Stimulated activated CD4-positive, alpha-beta T cell treated with anti-CD3 and anti-CD28 coated beads, Interleukin-2, amount 100 ng/mL, for 24 hours (primary cell): ENCODE data around the gene MUL1.
"Not testable (repeated sequence)": the region's sequence is repeated elsewhere in the genome, so short reads cannot be mapped to it uniquely, and the experiment has no call there.

Experiments used
- DNase-seq, 2 donors: peaks; one replicate each; pipeline ENCODE4 v3.0.0-alpha.2; 2020

The MUL1 gene

GRCh38 chr1:20511518-20512428 lies 3.8 kb upstream of the MUL1 start:
- no peak for DNase-seq

GRCh38 chr1:20508411-20508771 lies 440 bp upstream of the MUL1 start:
- no peak for DNase-seq

GRCh38 chr1:20507248-20507563 lies 745 bp downstream of the MUL1 start:
- no peak for DNase-seq

GRCh38 chr1:20505488-20505887 lies 2.5 kb downstream of the MUL1 start:
- DNase-seq, result no peak

DNA sequence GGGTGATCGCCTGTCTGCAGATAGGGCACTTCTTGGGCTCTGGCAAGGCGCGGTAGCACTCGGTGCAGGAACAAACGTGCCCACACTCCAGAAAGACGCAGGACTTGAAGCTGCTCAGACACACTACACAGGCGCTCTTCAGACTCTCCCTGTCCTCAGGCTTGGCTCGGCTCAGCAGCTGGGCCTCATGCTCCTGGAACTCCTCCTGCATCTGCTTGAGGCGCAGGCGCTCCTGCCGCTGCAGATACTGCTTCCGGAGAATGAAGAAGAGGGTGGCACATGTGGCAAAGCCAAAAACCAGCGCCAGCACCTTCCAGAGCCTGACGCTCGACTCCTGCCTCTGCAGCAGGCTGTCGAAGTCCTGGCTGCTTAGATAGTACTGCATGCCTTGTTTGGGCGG lies 7.2 kb downstream of the MUL1 start:
- no peak for DNase-seq

DNA sequence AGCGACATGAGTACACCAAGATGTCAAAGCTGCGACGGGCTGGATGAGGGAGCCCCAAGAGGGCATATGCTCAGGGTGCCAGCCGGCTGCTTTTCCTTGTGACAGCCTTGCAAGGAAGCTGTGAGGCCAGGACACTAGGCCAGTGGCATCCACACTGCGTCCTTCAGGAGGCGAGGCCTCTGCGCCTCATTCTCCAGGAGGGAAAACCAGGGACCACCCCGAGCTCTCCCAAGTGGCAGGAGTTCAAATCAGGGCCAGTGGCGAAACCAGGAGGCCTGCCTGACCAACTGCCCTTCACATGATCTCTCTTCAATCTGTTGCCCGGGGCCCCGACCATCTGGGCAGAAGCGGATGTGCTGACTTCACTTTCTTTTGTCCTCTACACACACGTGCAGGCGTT lies 8.2 kb downstream of the MUL1 start:
- no peak for DNase-seq

- DNase-seq, result no peak
Measured at GRCh38 chr1:20499105-20499504, 8.8 kb downstream of the MUL1 start.

DNA sequence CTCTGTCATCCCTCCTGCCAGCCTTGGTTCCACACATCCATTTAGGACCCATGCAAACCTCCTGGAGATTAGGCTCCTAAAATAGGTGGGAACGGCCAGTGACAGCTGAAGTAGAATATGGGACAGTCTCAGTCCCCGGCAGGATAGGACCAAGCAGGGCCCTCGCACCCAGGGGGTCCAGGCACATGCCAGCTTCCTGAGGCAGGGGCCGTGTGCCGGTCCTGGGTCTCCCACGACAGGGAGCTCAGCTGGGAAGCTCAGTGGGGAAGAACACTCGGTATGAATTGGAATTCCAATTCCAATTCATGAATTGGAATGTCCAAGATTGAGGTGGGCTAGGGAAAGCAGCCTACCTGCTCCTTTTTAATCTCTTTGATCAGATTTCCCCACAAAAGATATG lies 9.8 kb downstream of the MUL1 start:
- DNase-seq, result no peak

- DNase-seq, result no peak
Measured at GRCh38 chr1:20497506-20497905, 10.4 kb downstream of the MUL1 start.

- DNase-seq, result not testable (repeated sequence)
Measured at GRCh38 chr1:20496725-20497383, 11.1 kb downstream of the MUL1 start.

DNA sequence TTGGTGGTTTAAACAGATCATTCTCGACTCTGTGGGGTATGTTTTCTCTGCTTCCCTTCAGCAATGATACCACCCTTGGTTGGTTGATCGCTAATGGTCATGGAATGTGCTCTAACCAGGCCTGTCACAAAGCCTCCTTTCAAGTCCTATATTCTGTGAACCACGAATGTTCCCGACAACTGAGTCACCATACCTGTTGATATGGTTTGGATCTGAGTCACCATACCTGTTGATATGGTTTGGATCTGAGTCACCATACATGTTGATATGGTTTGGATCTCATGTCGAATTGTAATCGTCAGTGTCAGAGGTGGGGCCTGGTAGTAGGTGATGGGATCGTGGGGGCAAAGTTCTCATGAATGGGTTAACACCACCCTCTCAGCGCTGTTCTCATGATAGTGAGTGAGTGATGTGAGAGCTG lies 11.7 kb downstream of the MUL1 start:
- DNase-seq, result peak; percentile 27 to 35

DNA sequence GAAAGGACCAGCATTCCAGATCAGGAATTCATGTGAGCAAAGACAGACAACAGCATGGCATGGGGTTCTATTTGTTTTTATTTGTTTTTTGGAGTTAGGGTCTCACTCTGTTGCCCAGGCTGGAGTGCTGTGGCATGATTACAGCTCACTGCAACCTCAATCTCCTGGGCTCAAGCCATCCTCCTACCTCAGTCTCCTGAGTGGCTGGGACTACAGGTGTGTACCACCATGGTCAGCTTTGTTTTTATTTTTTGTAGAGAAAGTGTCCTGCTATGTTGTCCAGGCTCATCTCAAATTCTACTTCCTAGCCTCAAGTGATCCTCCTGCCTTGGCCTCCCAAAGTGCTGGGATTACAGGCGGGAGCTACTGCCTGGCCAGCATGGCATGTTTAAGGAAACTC lies 12.3 kb downstream of the MUL1 start:
- DNase-seq, result no peak

- DNase-seq, result no peak
Measured at GRCh38 chr1:20494609-20495311, 13.2 kb downstream of the MUL1 start.

GRCh38 chr1:20493839-20494608 lies 13.9 kb downstream of the MUL1 start:
- peak; percentile 86 to 87 for DNase-seq

GRCh38 chr1:20493309-20493708 lies 14.6 kb downstream of the MUL1 start:
- DNase-seq, result no peak

DNA sequence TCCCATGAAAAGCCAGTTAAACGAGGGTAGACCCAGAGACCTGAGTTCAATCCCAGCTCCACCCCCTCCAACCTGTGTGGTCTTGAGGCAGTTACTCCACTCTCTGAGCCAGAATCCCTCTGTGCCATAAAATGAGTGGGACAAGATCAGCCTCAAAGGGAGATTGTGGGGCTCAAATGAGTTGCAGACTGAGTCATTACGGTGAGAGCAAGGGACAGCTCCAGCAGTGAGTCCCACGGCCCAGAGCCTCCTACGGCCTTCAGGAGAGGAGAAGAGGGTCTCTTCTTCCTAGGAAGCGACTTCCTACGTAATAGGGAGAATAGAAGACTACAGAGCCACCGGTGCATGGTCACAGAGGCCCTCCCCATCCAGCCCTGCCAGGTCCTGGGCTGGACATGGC lies 15.2 kb downstream of the MUL1 start:
- DNase-seq, result no peak

- no peak for DNase-seq
Measured at GRCh38 chr1:20491866-20492265, 16.1 kb downstream of the MUL1 start.

GRCh38 chr1:20491178-20491577 lies 16.8 kb downstream of the MUL1 start:
- DNase-seq, result no peak

DNA sequence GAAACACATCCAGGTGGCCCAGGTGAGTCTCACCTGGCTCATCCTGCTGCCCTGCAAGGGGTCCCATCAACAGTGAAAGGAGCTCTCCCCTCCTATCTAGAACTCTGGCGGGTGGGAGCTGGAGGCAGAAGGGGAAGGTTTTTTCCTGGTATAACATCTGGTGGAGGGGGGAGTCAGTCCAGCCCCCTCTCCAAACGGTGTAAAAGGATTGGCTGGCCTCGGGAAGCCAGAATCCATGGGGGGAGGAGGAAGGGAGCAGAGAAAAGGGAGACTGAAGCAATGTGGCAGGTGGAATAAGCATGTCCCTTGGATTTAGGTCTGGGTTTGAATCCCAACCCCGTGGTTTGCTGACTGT lies 20.7 kb downstream of the MUL1 start:
- no peak for DNase-seq

GRCh38 chr1:20486457-20487235 lies 21.3 kb downstream of the MUL1 start:
- peak; percentile 14 to 24 for DNase-seq

DNA sequence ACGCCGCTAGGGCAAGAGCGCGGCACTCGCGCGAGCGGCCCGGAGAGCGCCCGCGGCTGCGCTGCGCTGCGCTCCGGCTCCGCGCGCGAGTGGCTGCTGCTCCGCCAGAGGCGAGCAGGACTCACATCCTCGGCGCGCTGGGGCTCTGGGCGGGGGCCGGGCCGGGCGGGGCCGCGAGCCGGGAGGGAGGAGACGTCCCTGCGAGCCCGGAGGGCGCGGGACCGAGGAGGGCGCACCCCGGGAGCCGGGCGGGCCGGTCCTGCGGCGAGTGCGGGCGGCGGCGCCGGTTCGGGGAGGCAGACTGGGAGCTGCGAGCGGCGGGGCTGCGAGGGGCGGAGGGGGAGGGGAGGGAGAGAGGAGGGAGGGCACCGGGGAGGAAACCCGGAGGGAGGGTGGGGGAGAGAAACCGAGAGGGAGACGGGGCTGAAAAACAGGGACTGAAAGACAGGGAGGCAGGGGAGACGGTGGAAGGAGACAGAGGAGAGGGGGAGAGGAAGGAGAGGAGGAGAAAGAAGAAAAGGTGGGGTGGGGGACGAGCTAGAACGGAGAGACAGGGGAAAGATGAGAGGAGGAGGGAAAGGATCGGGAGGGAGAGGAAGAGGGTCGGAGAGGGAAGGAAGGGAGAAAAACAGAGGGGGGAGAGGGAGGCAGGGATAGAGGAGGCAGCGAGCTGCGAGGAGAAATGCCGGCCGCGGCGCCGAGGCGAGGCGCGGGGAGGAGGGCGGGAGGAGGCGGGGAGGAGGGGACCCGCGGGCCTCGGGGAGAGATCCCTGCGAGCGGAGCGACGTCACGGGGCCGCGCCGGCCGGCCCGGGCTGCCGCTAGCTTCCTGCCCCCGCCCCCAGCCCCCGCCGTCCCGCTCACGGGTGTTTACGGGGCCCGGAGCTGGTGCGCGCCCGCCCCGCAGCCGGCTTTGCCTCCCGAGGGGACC lies 22.2 kb downstream of the MUL1 start, which contains the start of gene CAMK2N1:
Gene CAMK2N1, minus strand, starts transcription at position 684 of the 930 bp plus-strand sequence. CDS start 831 bp downstream, outside the sequence.
- DNase-seq, result peak; percentile 54 to 62
